Activated naive CD4-positive, alpha-beta T cell treated with anti-CD3 and anti-CD28 coated beads, Interleukin-2, amount 50 U/mL, for 24 hours (primary cell): ENCODE data around the gene LDB2.

Experiments
- H3K27ac Mint-ChIP-seq: one replicate; pipeline ENCODE4 v1.8.0; 2021; ENCODE audit warnings: mild to moderate bottlenecking, mixed read lengths
- H3K27me3 Mint-ChIP-seq: one replicate; pipeline ENCODE4 v1.8.0; 2021; ENCODE audit warnings: mixed read lengths
- H3K36me3 Mint-ChIP-seq: one replicate; pipeline ENCODE4 v1.8.0; 2021; ENCODE audit warnings: mixed read lengths
- H3K4me1 Mint-ChIP-seq: one replicate; pipeline ENCODE4 v1.8.0; 2021; ENCODE audit warnings: mixed read lengths
- H3K4me3 Mint-ChIP-seq: one replicate; pipeline ENCODE4 v1.8.0; 2021; ENCODE audit warnings: mild to moderate bottlenecking, mixed read lengths
- H3K9me3 Mint-ChIP-seq: one replicate; pipeline ENCODE4 v1.8.0; 2021; ENCODE audit warnings: mixed read lengths

LDB2 gene

GRCh38 chr4:16770710-16771285, 127.6 kb downstream of the LDB2 start:
- Mint-ChIP-seq H3K27me3 (peaks cover 4% of the 10 kb centered on the region), H3K9me3 (no peaks in the 10 kb centered on the region), H3K36me3 (no peaks in the 10 kb centered on the region), H3K4me3 (no peak overlapping the region), H3K4me1 (no peaks in the 10 kb centered on the region), H3K27ac (no peak overlapping the region)

GRCh38 chr4:16767861-16768260, 130.6 kb downstream of the LDB2 start:
- H3K27me3 Mint-ChIP-seq, result peaks cover 4% of the 10 kb centered on the region
- no peaks in the 10 kb centered on the region for H3K36me3 Mint-ChIP-seq
- no peaks in the 10 kb centered on the region for H3K4me1 Mint-ChIP-seq
- no peaks in the 10 kb centered on the region for H3K9me3 Mint-ChIP-seq
- no peak overlapping the region for H3K27ac Mint-ChIP-seq
- no peak overlapping the region for H3K4me3 Mint-ChIP-seq

DNA sequence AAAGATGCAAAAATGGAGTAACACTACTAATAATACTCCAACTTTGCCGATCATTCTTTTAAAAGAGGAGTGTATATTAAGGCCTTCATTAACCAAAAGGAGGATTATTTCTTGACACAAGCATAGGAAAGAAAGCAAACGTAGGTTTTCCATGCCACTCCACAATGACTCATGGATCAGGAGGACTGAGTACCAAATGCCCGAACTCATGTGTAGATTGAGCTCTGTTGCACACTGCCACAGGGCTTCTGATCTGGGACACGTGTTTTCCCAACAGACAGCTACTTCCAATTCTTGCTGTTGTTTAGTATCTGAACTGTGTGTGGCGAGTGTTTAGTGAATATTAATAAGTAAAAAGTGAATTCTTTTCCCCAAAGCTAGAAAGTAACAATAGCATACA, 131.2 kb downstream of the LDB2 start:
- Mint-ChIP-seq H3K4me3 (no peak overlapping the region), H3K36me3 (no peaks in the 10 kb centered on the region), H3K4me1 (no peaks in the 10 kb centered on the region), H3K9me3 (no peaks in the 10 kb centered on the region), H3K27me3 (peaks cover 3% of the 10 kb centered on the region), H3K27ac (no peak overlapping the region)

DNA sequence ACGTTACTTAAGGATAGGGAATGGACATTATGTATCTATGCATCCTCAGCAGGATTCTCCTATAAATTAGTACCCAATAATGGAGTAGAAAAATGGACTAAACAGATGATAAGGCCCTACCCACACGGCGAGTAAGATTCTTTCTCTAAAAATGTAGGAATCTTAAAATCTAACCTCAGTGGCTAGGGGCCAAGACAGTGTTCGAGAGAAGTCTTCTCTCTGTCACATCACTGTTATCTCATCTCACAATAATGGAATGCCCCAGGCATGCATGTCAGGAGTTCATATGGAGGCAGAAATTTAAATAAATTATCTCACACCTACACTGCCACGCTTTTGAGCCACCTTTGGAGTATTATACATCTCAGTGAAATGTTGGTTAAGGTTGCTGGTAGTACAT, 132.9 kb downstream of the LDB2 start:
- H3K36me3 Mint-ChIP-seq, result no peaks in the 10 kb centered on the region
- H3K27ac Mint-ChIP-seq, result no peak overlapping the region
- H3K4me1 Mint-ChIP-seq, result no peaks in the 10 kb centered on the region
- H3K9me3 Mint-ChIP-seq, result no peaks in the 10 kb centered on the region
- H3K27me3 Mint-ChIP-seq, result no peaks in the 10 kb centered on the region
- H3K4me3 Mint-ChIP-seq, result no peak overlapping the region

GRCh38 chr4:16764622-16765021, 133.8 kb downstream of the LDB2 start:
- no peaks in the 10 kb centered on the region for H3K4me1 Mint-ChIP-seq
- no peaks in the 10 kb centered on the region for H3K27me3 Mint-ChIP-seq
- H3K27ac Mint-ChIP-seq, result no peak overlapping the region
- no peak overlapping the region for H3K4me3 Mint-ChIP-seq
- H3K9me3 Mint-ChIP-seq, result no peaks in the 10 kb centered on the region
- H3K36me3 Mint-ChIP-seq, result no peaks in the 10 kb centered on the region

GRCh38 chr4:16760617-16761363, 137.7 kb downstream of the LDB2 start:
- no peaks in the 10 kb centered on the region for H3K4me1 Mint-ChIP-seq
- H3K4me3 Mint-ChIP-seq, result no peak overlapping the region
- no peaks in the 10 kb centered on the region for H3K9me3 Mint-ChIP-seq
- peaks cover under 1% of the 10 kb centered on the region for H3K27me3 Mint-ChIP-seq
- no peak overlapping the region for H3K27ac Mint-ChIP-seq
- no peaks in the 10 kb centered on the region for H3K36me3 Mint-ChIP-seq

- Mint-ChIP-seq H3K27me3 (peaks cover 3% of the 10 kb centered on the region), H3K4me1 (no peaks in the 10 kb centered on the region), H3K36me3 (no peaks in the 10 kb centered on the region), H3K9me3 (no peaks in the 10 kb centered on the region), H3K27ac (no peak overlapping the region), H3K4me3 (no peak overlapping the region)
Measured at GRCh38 chr4:16759931-16760582, 138.4 kb downstream of the LDB2 start.

DNA sequence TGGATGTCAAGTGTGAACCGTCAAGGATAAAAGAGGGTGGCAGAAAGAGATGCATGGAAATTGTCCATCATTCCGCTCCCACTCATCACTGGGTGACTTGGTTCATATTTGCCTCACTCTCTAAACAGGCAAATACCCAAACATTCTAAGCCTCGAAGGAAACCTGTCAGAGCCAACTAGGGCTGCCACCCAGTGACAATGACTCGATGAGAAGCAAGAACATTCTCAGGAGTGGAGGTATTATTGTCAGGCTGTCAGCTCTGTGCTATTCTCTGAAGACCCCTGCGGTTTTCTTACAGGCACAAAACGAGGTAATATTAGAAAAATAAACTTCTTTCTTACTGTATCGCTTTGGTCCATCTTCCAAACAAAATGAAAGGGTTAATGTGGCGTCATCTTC, 139.6 kb downstream of the LDB2 start:
- Mint-ChIP-seq H3K27ac (no peak overlapping the region), H3K4me3 (no peak overlapping the region), H3K36me3 (no peaks in the 10 kb centered on the region), H3K9me3 (no peaks in the 10 kb centered on the region), H3K27me3 (peaks cover 3% of the 10 kb centered on the region), H3K4me1 (no peaks in the 10 kb centered on the region)

DNA sequence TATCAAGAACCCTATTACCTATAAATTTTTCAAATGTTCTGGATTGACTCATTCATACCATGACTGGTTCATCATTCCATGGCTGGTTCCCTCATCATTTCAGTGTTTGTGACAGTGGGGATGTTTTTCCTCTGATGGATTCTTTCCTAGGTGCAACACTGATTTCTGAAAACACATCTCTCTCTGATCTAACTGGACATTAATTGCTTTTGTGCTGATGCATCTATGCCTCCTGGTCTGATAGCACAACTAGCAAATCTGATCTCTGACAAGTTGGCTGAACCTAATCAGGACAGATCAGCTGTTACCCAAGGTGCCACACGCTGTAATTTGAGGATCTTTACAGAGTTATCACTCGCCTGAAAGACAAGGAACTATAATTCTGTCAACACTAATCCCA, 140.2 kb downstream of the LDB2 start:
- Mint-ChIP-seq H3K4me1 (no peaks in the 10 kb centered on the region), H3K36me3 (no peaks in the 10 kb centered on the region), H3K4me3 (no peak overlapping the region), H3K27ac (no peak overlapping the region), H3K9me3 (no peaks in the 10 kb centered on the region), H3K27me3 (peaks cover 3% of the 10 kb centered on the region)

DNA sequence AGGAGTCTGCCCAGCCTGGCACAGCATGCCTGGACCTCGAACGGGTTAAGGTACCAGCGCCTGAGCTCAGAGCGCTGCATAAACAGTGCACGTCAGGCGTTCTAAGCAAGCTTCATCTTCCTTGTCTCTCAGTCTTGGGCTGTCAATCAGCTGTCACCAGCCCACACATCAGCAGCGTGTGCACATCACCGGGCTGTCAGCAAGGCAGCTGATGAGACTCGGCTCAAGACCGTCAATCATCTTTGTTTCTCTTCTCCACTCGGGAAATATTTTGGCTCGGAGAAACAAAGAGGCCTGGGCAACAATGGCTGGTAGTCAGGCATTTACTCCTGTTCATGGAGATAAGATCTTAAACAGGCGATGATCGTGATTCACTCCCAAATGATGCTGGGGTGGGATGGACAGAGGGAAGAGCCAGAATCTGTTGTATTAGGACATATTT, 141.3 kb downstream of the LDB2 start:
- Mint-ChIP-seq H3K36me3 (no peaks in the 10 kb centered on the region), H3K27me3 (peaks cover 5% of the 10 kb centered on the region), H3K4me3 (no peak overlapping the region), H3K4me1 (no peaks in the 10 kb centered on the region), H3K9me3 (no peaks in the 10 kb centered on the region), H3K27ac (no peak overlapping the region)

DNA sequence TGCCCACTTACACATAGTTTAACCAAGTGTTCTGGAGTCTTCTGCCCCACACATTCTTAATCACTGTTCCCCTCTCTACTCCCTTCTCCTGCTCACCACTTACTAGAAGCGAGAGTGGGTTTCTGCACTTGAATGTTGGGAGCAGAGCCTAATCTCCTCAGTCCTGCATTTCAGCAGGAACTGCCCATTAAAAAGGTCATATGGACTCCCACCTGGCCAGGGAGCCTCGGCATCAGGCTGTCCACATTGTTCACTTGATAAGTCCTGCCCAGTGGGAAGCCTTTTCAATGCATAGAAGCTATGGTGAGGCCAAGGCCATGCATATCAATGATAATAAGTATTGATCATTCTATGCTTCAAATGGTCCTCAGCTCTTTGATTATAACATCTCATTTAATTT, 144.3 kb downstream of the LDB2 start:
- Mint-ChIP-seq H3K4me1 (no peaks in the 10 kb centered on the region), H3K27ac (no peak overlapping the region), H3K9me3 (no peaks in the 10 kb centered on the region), H3K36me3 (no peaks in the 10 kb centered on the region), H3K27me3 (peaks cover 5% of the 10 kb centered on the region), H3K4me3 (no peak overlapping the region)

GRCh38 chr4:16752150-16752549, 146.3 kb downstream of the LDB2 start:
- H3K4me1 Mint-ChIP-seq, result no peaks in the 10 kb centered on the region
- no peaks in the 10 kb centered on the region for H3K36me3 Mint-ChIP-seq
- peaks cover 5% of the 10 kb centered on the region for H3K27me3 Mint-ChIP-seq
- H3K4me3 Mint-ChIP-seq, result no peak overlapping the region
- H3K27ac Mint-ChIP-seq, result no peak overlapping the region
- H3K9me3 Mint-ChIP-seq, result no peaks in the 10 kb centered on the region

- Mint-ChIP-seq H3K9me3 (no peaks in the 10 kb centered on the region), H3K27ac (no peak overlapping the region), H3K4me1 (no peaks in the 10 kb centered on the region), H3K36me3 (no peaks in the 10 kb centered on the region), H3K27me3 (peaks cover 5% of the 10 kb centered on the region), H3K4me3 (no peak overlapping the region)
Measured at GRCh38 chr4:16750882-16751642, 147.4 kb downstream of the LDB2 start.

- Mint-ChIP-seq H3K27ac (no peak overlapping the region), H3K27me3 (peaks cover 2% of the 10 kb centered on the region), H3K9me3 (no peaks in the 10 kb centered on the region), H3K4me3 (no peak overlapping the region), H3K36me3 (no peaks in the 10 kb centered on the region), H3K4me1 (no peaks in the 10 kb centered on the region)
Measured at GRCh38 chr4:16750216-16750615, 148.2 kb downstream of the LDB2 start.

GRCh38 chr4:16745887-16746286, 152.6 kb downstream of the LDB2 start:
- H3K4me1 Mint-ChIP-seq, result no peaks in the 10 kb centered on the region
- no peaks in the 10 kb centered on the region for H3K9me3 Mint-ChIP-seq
- H3K27ac Mint-ChIP-seq, result no peak overlapping the region
- H3K36me3 Mint-ChIP-seq, result no peaks in the 10 kb centered on the region
- no peak overlapping the region for H3K4me3 Mint-ChIP-seq
- H3K27me3 Mint-ChIP-seq, result no peaks in the 10 kb centered on the region
